NCI-H82 treated with DMSO at 0.1 percent for 48 hours (cell line): ENCODE results near the gene STT3B.

Experiments used
- DNase-seq: peaks from one replicate; lab custom pipeline; 2025; ENCODE audit not compliant: unreplicated experiment; lab: John Stamatoyannopoulos, UW

The STT3B gene

GRCh38 chr3:31636694-31637442 lies 104.1 kb downstream of the STT3B start:
- no peak for DNase-seq

- DNase-seq = no peak
These were observed 107.1 kb downstream of the STT3B start for GRCh38 chr3:31639828-31640227.

GRCh38 chr3:31645256-31645655 lies 112.5 kb downstream of the STT3B start:
- DNase-seq = no peak

GRCh38 chr3:31648286-31648968 lies 115.7 kb downstream of the STT3B start:
- DNase-seq = no peak

- DNase-seq = no peak
These were observed 119.6 kb downstream of the STT3B start for GRCh38 chr3:31652296-31652695.

GRCh38 chr3:31653464-31653863 lies 120.7 kb downstream of the STT3B start:
- no peak for DNase-seq

GRCh38 chr3:31654998-31655397 lies 122.3 kb downstream of the STT3B start:
- DNase-seq = no peak

- no peak for DNase-seq
These were observed 126.5 kb downstream of the STT3B start for GRCh38 chr3:31659246-31659645.

GRCh38 chr3:31661286-31661685 lies 128.6 kb downstream of the STT3B start:
- DNase-seq = no peak

- no peak for DNase-seq
These were observed 129.4 kb downstream of the STT3B start for GRCh38 chr3:31661993-31662670.

GRCh38 chr3:31664031-31664430 lies 131.3 kb downstream of the STT3B start:
- DNase-seq = no peak

- no peak for DNase-seq
These were observed 134.9 kb downstream of the STT3B start for GRCh38 chr3:31667582-31667981.

GRCh38 chr3:31668242-31668641 lies 135.5 kb downstream of the STT3B start:
- DNase-seq = no peak

GRCh38 chr3:31670136-31670535 lies 137.4 kb downstream of the STT3B start:
- no peak for DNase-seq

GRCh38 chr3:31670722-31671121 lies 138.0 kb downstream of the STT3B start:
- no peak for DNase-seq

GRCh38 chr3:31671451-31671850 lies 138.7 kb downstream of the STT3B start:
- DNase-seq = no peak

GRCh38 chr3:31671976-31672375 lies 139.3 kb downstream of the STT3B start:
- DNase-seq = no peak

GRCh38 chr3:31673950-31674349 lies 141.2 kb downstream of the STT3B start:
- DNase-seq = no peak

GRCh38 chr3:31676556-31676955 lies 143.8 kb downstream of the STT3B start:
- DNase-seq = no peak

- DNase-seq = no peak
These were observed 147.5 kb downstream of the STT3B start for GRCh38 chr3:31680072-31680870.
